ENCODE measurements around the gene COL4A3.

COL4A3 gene

GRCh38 chr2:227118353-227118752, 46.1 kb upstream of the COL4A3 start:
- Histone ChIP-seq H3K4me1 (ENCODE audit: control insufficient read depth, insufficient read depth, low read depth, low read length) (no peaks in the 10 kb centered on the region), H2BK5ac (ENCODE audit: low read depth, low read length, poor library complexity, severe bottlenecking) (no peak overlapping the region), H2AFZ (ENCODE audit: low read depth, low read length) (no peak overlapping the region), H4K8ac (ENCODE audit: low read length) (no peak overlapping the region), H3K18ac (ENCODE audit: low read depth in 1 of 2, low read length in 2 of 2) (no peak overlapping the region), H2BK120ac (ENCODE audit: low read depth, low read length) (no peak overlapping the region), H3K23ac (ENCODE audit: low read length in 2 of 2) (no peak overlapping the region), H3K36me3 (ENCODE audit: control insufficient read depth in 1 of 2, insufficient read depth in 2 of 2, low read depth in 1 of 2, low read length in 2 of 2) (no peaks in the 10 kb centered on the region), H3K4ac (ENCODE audit: low read depth in 1 of 2, low read length in 2 of 2) (no peak overlapping the region), H3K4me3 (ENCODE audit: insufficient read depth in 1 of 2, low read depth in 1 of 2, low read length in 2 of 2) (no peak overlapping the region), H2BK12ac (ENCODE audit: low read length in 2 of 2) (no peak overlapping the region), H3K27ac (ENCODE audit: low read length, poor library complexity, severe bottlenecking) (no peak overlapping the region), H3K4me2 (ENCODE audit: low read length, poor library complexity, severe bottlenecking) (no peak overlapping the region), H2BK15ac (ENCODE audit: low read depth, poor library complexity, severe bottlenecking) (no peak overlapping the region), H4K91ac (ENCODE audit: low read length) (no peak overlapping the region), H3K9ac (ENCODE audit: low read length) (no peak overlapping the region), H2AK5ac (ENCODE audit: low read length, severe bottlenecking) (no peak overlapping the region), H3K79me1 (replicated peaks; ENCODE audit: low read length, poor library complexity, severe bottlenecking) (no peaks in the 10 kb centered on the region), H3K27me3 (ENCODE audit: control insufficient read depth in 1 of 2, insufficient read depth in 1 of 2, low read length in 2 of 2) (no peaks in the 10 kb centered on the region), H3K9me3 (ENCODE audit: control insufficient read depth, low read length) (no peaks in the 10 kb centered on the region), H3K14ac (ENCODE audit: low read length in 2 of 2) (no peak overlapping the region)
- DNase-seq = no peak

- H3K79me1 ChIP-seq (replicated peaks; ENCODE audit: low read length, poor library complexity, severe bottlenecking) = no peaks in the 10 kb centered on the region
- 85% methylated on average over 4 of the region's 4 CpGs for WGBS
Observed at GRCh38 chr2:227123697-227124096, 40.7 kb upstream of the COL4A3 start.

DNA sequence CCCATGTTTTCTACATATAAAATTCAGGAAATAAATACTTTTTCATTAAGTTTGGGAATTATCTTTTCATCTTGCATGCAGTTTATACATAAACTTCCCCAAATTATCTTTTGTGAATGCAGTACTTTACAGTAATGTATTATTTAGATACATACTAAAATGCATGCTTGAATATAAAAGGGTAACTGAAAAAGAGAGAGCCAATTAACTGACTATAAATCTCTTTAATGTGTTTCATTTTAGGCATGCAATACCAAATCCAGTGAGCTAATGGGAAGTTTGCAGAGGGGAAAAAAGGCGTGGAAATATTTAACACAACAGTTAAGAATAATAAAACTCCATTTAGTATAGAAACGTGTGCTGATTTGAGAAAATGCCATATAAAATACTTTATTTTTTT, 39.6 kb upstream of the COL4A3 start:
- H3K14ac ChIP-seq (ENCODE audit: low read length in 2 of 2) = no peak overlapping the region
- H3K9ac ChIP-seq (ENCODE audit: low read length) = no peak overlapping the region
- no peak overlapping the region for H3K4me3 ChIP-seq (ENCODE audit: insufficient read depth in 1 of 2, low read depth in 1 of 2, low read length in 2 of 2)
- no peaks in the 10 kb centered on the region for H3K9me3 ChIP-seq (ENCODE audit: control insufficient read depth, low read length)
- no peak overlapping the region for H2AK5ac ChIP-seq (ENCODE audit: low read length, severe bottlenecking)
- H3K4me2 ChIP-seq (ENCODE audit: low read length, poor library complexity, severe bottlenecking) = no peak overlapping the region
- no peaks in the 10 kb centered on the region for H3K79me1 ChIP-seq (replicated peaks; ENCODE audit: low read length, poor library complexity, severe bottlenecking)
- no peak overlapping the region for H3K4ac ChIP-seq (ENCODE audit: low read depth in 1 of 2, low read length in 2 of 2)
- no peak overlapping the region for H4K8ac ChIP-seq (ENCODE audit: low read length)
- no peaks in the 10 kb centered on the region for H3K36me3 ChIP-seq (ENCODE audit: control insufficient read depth in 1 of 2, insufficient read depth in 2 of 2, low read depth in 1 of 2, low read length in 2 of 2)
- H3K4me1 ChIP-seq (ENCODE audit: control insufficient read depth, insufficient read depth, low read depth, low read length) = no peaks in the 10 kb centered on the region
- no peak overlapping the region for H4K91ac ChIP-seq (ENCODE audit: low read length)
- H3K27me3 ChIP-seq (ENCODE audit: control insufficient read depth in 1 of 2, insufficient read depth in 1 of 2, low read length in 2 of 2) = peaks cover 6 to 12% of the 10 kb centered on the region in 2 experiments
- DNase-seq = no peak
- H2AFZ ChIP-seq (ENCODE audit: low read depth, low read length) = no peak overlapping the region
- H2BK120ac ChIP-seq (ENCODE audit: low read depth, low read length) = no peak overlapping the region
- no peak overlapping the region for H2BK5ac ChIP-seq (ENCODE audit: low read depth, low read length, poor library complexity, severe bottlenecking)
- H3K18ac ChIP-seq (ENCODE audit: low read depth in 1 of 2, low read length in 2 of 2) = no peak overlapping the region
- H3K23ac ChIP-seq (ENCODE audit: low read length in 2 of 2) = no peak overlapping the region
- H2BK12ac ChIP-seq (ENCODE audit: low read length in 2 of 2) = no peak overlapping the region
- no peak overlapping the region for H2BK15ac ChIP-seq (ENCODE audit: low read depth, poor library complexity, severe bottlenecking)
- no peak overlapping the region for H3K27ac ChIP-seq (ENCODE audit: low read length, poor library complexity, severe bottlenecking)
- no CpG with 5 or more reads among the region's 2 CpGs for WGBS

More at GRCh38 chr2:227123697-227124096, 40.7 kb upstream of the COL4A3 start:
- Histone ChIP-seq H3K4me3 (ENCODE audit: insufficient read depth in 1 of 2, low read depth in 1 of 2, low read length in 2 of 2) (no peak overlapping the region), H3K4ac (ENCODE audit: low read depth in 1 of 2, low read length in 2 of 2) (no peak overlapping the region), H4K8ac (ENCODE audit: low read length) (no peak overlapping the region), H2BK5ac (ENCODE audit: low read depth, low read length, poor library complexity, severe bottlenecking) (no peak overlapping the region), H2AFZ (ENCODE audit: low read depth, low read length) (no peak overlapping the region), H3K23ac (ENCODE audit: low read length in 2 of 2) (no peak overlapping the region), H3K18ac (ENCODE audit: low read depth in 1 of 2, low read length in 2 of 2) (no peak overlapping the region), H2BK15ac (ENCODE audit: low read depth, poor library complexity, severe bottlenecking) (no peak overlapping the region), H3K4me2 (ENCODE audit: low read length, poor library complexity, severe bottlenecking) (no peak overlapping the region), H4K91ac (ENCODE audit: low read length) (no peak overlapping the region), H3K36me3 (ENCODE audit: control insufficient read depth in 1 of 2, insufficient read depth in 2 of 2, low read depth in 1 of 2, low read length in 2 of 2) (no peaks in the 10 kb centered on the region), H2BK120ac (ENCODE audit: low read depth, low read length) (no peak overlapping the region), H3K14ac (ENCODE audit: low read length in 2 of 2) (no peak overlapping the region), H3K9ac (ENCODE audit: low read length) (no peak overlapping the region), H2BK12ac (ENCODE audit: low read length in 2 of 2) (no peak overlapping the region), H2AK5ac (ENCODE audit: low read length, severe bottlenecking) (no peak overlapping the region), H3K4me1 (ENCODE audit: control insufficient read depth, insufficient read depth, low read depth, low read length) (no peaks in the 10 kb centered on the region), H3K27ac (ENCODE audit: low read length, poor library complexity, severe bottlenecking) (no peak overlapping the region), H3K27me3 (ENCODE audit: control insufficient read depth in 1 of 2, insufficient read depth in 1 of 2, low read length in 2 of 2) (peaks cover 6 to 11% of the 10 kb centered on the region in 2 experiments), H3K9me3 (ENCODE audit: control insufficient read depth, low read length) (no peaks in the 10 kb centered on the region)
- no peak for DNase-seq

GRCh38 chr2:227125506-227125905, 38.9 kb upstream of the COL4A3 start:
- Histone ChIP-seq H3K14ac (ENCODE audit: low read length in 2 of 2) (no peak overlapping the region), H3K4me1 (ENCODE audit: control insufficient read depth, insufficient read depth, low read depth, low read length) (no peaks in the 10 kb centered on the region), H3K18ac (ENCODE audit: low read depth in 1 of 2, low read length in 2 of 2) (no peak overlapping the region), H4K8ac (ENCODE audit: low read length) (no peak overlapping the region), H3K36me3 (ENCODE audit: control insufficient read depth in 1 of 2, insufficient read depth in 2 of 2, low read depth in 1 of 2, low read length in 2 of 2) (no peaks in the 10 kb centered on the region), H2AFZ (ENCODE audit: low read depth, low read length) (no peak overlapping the region), H3K27ac (ENCODE audit: low read length, poor library complexity, severe bottlenecking) (no peak overlapping the region), H3K4ac (ENCODE audit: low read depth in 1 of 2, low read length in 2 of 2) (no peak overlapping the region), H3K9ac (ENCODE audit: low read length) (no peak overlapping the region), H3K79me1 (replicated peaks; ENCODE audit: low read length, poor library complexity, severe bottlenecking) (no peaks in the 10 kb centered on the region), H3K9me3 (ENCODE audit: control insufficient read depth, low read length) (no peaks in the 10 kb centered on the region), H3K27me3 (ENCODE audit: control insufficient read depth in 1 of 2, insufficient read depth in 1 of 2, low read length in 2 of 2) (peaks cover 10 to 12% of the 10 kb centered on the region in 2 experiments), H2BK15ac (ENCODE audit: low read depth, poor library complexity, severe bottlenecking) (no peak overlapping the region), H2BK120ac (ENCODE audit: low read depth, low read length) (no peak overlapping the region), H3K4me3 (ENCODE audit: insufficient read depth in 1 of 2, low read depth in 1 of 2, low read length in 2 of 2) (no peak overlapping the region), H3K4me2 (ENCODE audit: low read length, poor library complexity, severe bottlenecking) (no peak overlapping the region), H2AK5ac (ENCODE audit: low read length, severe bottlenecking) (no peak overlapping the region), H2BK12ac (ENCODE audit: low read length in 2 of 2) (no peak overlapping the region), H4K91ac (ENCODE audit: low read length) (no peak overlapping the region), H3K23ac (ENCODE audit: low read length in 2 of 2) (no peak overlapping the region), H2BK5ac (ENCODE audit: low read depth, low read length, poor library complexity, severe bottlenecking) (no peak overlapping the region)
- WGBS = 84% methylated on average over 3 of the region's 5 CpGs
- DNase-seq = no peak

All from mesenchymal stem cell (in vitro differentiated cells and primary cell).